Measurements from ENCODE around the gene ARMC2.
"Not testable (repeated sequence)": the region's sequence is repeated elsewhere in the genome, so short reads cannot be mapped to it uniquely, and the experiment has no call there.

Gene ARMC2

DNA sequence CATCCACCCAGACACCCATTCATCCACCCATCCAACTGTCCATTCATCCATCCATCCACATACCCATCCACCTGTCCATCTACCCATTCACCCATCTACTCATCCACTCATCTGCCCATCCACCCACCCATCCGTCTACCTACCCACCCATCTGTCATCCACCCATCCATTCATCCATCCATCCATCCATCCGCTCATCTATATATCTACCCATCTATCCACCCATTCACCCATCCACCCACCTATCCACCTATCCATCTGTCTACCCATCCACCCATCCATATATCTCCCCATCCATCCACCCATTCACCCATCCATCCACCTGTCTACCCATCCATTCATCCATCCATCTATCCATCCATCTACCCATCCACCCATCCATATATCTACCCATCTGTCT, 30.7 kb downstream of the ARMC2 start:
- Histone ChIP-seq H3K9ac (ENCODE audit: insufficient read length, low read depth) (no peak overlapping the region), H3K36me3 (ENCODE audit: insufficient read depth, insufficient read length, low read length) (no peaks in the 10 kb centered on the region), H3K4me1 (ENCODE audit: insufficient read depth, insufficient read length) (no peaks in the 10 kb centered on the region), H3K9me3 (ENCODE audit: insufficient read depth, low read length) (no peaks in the 10 kb centered on the region), H3K4me3 (ENCODE audit: insufficient read length, low read depth) (no peak overlapping the region), H3K27me3 (ENCODE audit: insufficient read depth, insufficient read length) (no peaks in the 10 kb centered on the region)
- TF ChIP-seq SUZ12 (IDR thresholded peaks at IDR 0.05; ENCODE audit: extremely low read depth, insufficient read depth, insufficient read length) (no peak), ZNF274 (IDR thresholded peaks at IDR 0.05; ENCODE audit: low read depth, low read length) (no peak), YY1 (IDR thresholded peaks at IDR 0.05; ENCODE audit: insufficient read depth, insufficient read length) (no peak)
- DNase-seq (ENCODE audit: low read depth, low spot score): no peak

DNA sequence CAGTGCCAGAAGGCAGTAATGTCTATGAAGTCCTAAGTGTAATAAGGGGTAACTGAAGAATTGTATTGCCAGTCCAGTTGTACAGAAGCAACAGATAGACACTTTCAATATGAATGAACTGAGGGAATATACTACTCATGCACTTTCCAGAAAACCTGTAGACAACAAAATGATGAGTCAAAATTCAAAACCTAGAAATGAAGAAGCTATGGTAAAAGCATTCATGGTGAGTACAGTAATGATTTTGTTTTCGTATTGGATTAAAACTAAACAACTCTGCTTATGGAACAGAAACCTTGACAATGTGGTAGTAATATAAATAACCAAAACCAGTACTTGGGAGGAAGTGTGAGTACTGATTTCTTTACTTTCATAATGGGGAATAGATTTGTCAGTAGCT, 35.0 kb downstream of the ARMC2 start:
- DNase-seq (ENCODE audit: low read depth, low spot score): no peak
- no peaks in the 10 kb centered on the region for H3K4me1 ChIP-seq (ENCODE audit: insufficient read depth, insufficient read length)
- no peaks in the 10 kb centered on the region for H3K36me3 ChIP-seq (ENCODE audit: insufficient read depth, insufficient read length, low read length)
- no peaks in the 10 kb centered on the region for H3K27me3 ChIP-seq (ENCODE audit: insufficient read depth, insufficient read length)
- TF ChIP-seq SUZ12 (IDR thresholded peaks at IDR 0.05; ENCODE audit: extremely low read depth, insufficient read depth, insufficient read length) (no peak), YY1 (IDR thresholded peaks at IDR 0.05; ENCODE audit: insufficient read depth, insufficient read length) (no peak), ZNF274 (IDR thresholded peaks at IDR 0.05; ENCODE audit: low read depth, low read length) (no peak)
- no peak overlapping the region for H3K9ac ChIP-seq (ENCODE audit: insufficient read length, low read depth)
- H3K4me3 ChIP-seq (ENCODE audit: insufficient read length, low read depth): no peak overlapping the region
- H3K9me3 ChIP-seq (ENCODE audit: insufficient read depth, low read length): no peaks in the 10 kb centered on the region

DNA sequence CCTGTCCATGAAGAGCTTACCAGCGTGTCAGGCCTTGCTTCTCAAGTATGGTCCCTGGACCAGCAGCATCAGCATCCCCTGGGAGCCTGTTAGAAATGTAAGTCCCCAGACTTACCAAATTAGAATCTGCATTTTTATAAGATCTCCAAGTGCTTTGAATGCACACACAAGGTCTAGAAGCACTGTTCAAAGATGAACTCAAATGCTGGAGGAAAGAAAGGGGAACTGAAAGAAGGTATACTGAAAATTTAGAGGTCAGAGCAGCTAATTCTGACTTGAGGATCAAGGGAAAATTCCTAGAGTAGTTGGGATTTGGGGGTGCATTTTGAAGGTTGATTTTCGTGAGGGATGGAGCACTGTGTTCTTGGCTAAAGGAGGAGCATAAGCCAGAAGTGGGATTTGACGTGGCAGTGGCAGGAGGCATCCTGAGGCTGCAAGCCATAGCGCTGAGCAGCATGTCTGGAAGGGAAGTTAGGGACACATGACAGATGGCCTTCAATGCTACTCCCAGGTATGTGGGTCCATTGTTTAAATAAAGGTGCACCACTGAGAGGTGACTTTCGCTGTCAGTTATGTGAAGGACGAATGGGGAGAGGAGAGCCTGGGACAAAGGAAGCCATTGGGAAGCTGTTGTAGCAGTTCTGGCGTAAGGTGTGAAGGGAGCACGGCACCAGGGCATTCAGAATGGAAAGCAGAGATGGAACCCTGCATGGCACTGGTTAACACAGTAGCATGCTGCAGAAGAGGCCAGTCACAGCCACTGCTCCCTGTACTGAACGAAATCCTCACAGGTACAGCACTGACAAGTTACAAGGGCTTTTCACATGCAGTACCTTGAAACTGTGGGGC, 36.2 kb downstream of the ARMC2 start:
- H3K9me3 ChIP-seq (ENCODE audit: insufficient read depth, low read length): no peaks in the 10 kb centered on the region
- TF ChIP-seq ZNF274 (IDR thresholded peaks at IDR 0.05; ENCODE audit: low read depth, low read length): no peak
- no peak for TF ChIP-seq YY1 (IDR thresholded peaks at IDR 0.05; ENCODE audit: insufficient read depth, insufficient read length)
- TF ChIP-seq SUZ12 (IDR thresholded peaks at IDR 0.05; ENCODE audit: extremely low read depth, insufficient read depth, insufficient read length): no peak
- H3K9ac ChIP-seq (ENCODE audit: insufficient read length, low read depth): no peak overlapping the region
- H3K4me1 ChIP-seq (ENCODE audit: insufficient read depth, insufficient read length): no peaks in the 10 kb centered on the region
- no peaks in the 10 kb centered on the region for H3K27me3 ChIP-seq (ENCODE audit: insufficient read depth, insufficient read length)
- no peak overlapping the region for H3K4me3 ChIP-seq (ENCODE audit: insufficient read length, low read depth)
- no peaks in the 10 kb centered on the region for H3K36me3 ChIP-seq (ENCODE audit: insufficient read depth, insufficient read length, low read length)
- DNase-seq (ENCODE audit: low read depth, low spot score): no peak

DNA sequence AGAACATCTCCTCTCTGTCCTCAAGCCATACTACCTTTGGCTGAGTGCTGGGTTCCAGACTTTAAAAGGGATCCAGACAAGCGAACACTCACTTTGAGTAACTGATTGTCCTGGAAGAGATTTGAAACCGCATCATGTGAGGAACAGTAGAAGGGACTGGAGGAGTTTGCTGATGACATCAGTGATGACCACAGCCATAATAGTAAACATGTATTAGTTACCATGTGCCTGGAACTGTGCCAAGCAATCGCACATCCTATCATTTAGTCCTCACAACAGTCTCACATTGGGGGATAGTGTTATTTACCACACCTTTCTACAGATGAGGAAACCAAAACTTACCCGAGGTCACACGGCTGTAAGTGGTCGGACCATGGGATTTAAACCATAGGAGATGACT, 39.8 kb downstream of the ARMC2 start:
- TF ChIP-seq YY1 (IDR thresholded peaks at IDR 0.05; ENCODE audit: insufficient read depth, insufficient read length): no peak
- TF ChIP-seq SUZ12 (IDR thresholded peaks at IDR 0.05; ENCODE audit: extremely low read depth, insufficient read depth, insufficient read length): no peak
- no peak for TF ChIP-seq ZNF274 (IDR thresholded peaks at IDR 0.05; ENCODE audit: low read depth, low read length)
- H3K4me3 ChIP-seq (ENCODE audit: insufficient read length, low read depth): no peak overlapping the region
- no peak for DNase-seq (ENCODE audit: low read depth, low spot score)
- H3K27me3 ChIP-seq (ENCODE audit: insufficient read depth, insufficient read length): no peaks in the 10 kb centered on the region
- no peaks in the 10 kb centered on the region for H3K9me3 ChIP-seq (ENCODE audit: insufficient read depth, low read length)
- H3K36me3 ChIP-seq (ENCODE audit: insufficient read depth, insufficient read length, low read length): no peaks in the 10 kb centered on the region
- no peaks in the 10 kb centered on the region for H3K4me1 ChIP-seq (ENCODE audit: insufficient read depth, insufficient read length)
- H3K9ac ChIP-seq (ENCODE audit: insufficient read length, low read depth): no peak overlapping the region

DNA sequence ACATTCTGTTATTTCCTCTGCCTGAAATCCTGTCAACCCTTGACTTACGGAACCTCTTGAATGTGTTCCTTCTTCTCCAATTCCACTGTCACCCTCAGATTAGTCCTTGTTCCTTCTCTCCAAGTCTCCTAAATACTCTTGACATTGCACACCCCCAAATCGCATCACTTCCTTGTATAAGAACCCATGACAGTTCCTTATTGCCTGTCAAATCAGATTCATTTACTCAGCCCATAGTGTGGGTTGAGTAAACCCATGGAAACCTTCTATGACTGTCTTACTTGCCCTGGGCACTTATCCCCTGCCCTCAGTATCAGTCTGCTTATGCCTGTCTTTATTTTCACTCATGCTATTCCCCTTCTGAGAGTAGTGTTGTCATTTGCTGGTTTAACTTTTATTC, 40.5 kb downstream of the ARMC2 start:
- no peak overlapping the region for H3K9ac ChIP-seq (ENCODE audit: insufficient read length, low read depth)
- no peaks in the 10 kb centered on the region for H3K4me1 ChIP-seq (ENCODE audit: insufficient read depth, insufficient read length)
- no peak for DNase-seq (ENCODE audit: low read depth, low spot score)
- no peaks in the 10 kb centered on the region for H3K36me3 ChIP-seq (ENCODE audit: insufficient read depth, insufficient read length, low read length)
- no peaks in the 10 kb centered on the region for H3K27me3 ChIP-seq (ENCODE audit: insufficient read depth, insufficient read length)
- H3K4me3 ChIP-seq (ENCODE audit: insufficient read length, low read depth): no peak overlapping the region
- no peak for TF ChIP-seq YY1 (IDR thresholded peaks at IDR 0.05; ENCODE audit: insufficient read depth, insufficient read length)
- TF ChIP-seq ZNF274 (IDR thresholded peaks at IDR 0.05; ENCODE audit: low read depth, low read length): no peak
- no peak for TF ChIP-seq SUZ12 (IDR thresholded peaks at IDR 0.05; ENCODE audit: extremely low read depth, insufficient read depth, insufficient read length)
- H3K9me3 ChIP-seq (ENCODE audit: insufficient read depth, low read length): no peaks in the 10 kb centered on the region

DNA sequence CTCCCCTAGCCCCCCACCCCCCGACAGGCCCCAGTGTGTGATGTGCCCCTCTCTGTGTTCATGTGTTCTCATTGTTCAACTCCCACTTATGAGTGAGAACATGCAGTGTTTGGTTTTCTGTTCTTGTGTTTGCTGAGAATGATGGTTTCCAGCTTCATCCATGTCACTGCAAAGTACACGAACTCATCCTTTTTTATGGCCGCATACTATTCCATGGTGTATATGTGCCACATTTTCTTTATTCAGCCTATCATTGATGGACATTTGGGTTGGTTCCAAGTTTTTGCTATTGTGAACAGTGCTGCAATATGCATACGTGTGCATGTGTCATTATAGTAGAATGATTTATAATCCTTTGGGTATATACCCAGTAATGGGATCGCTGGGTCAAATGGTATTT, 42.7 kb downstream of the ARMC2 start:
- not testable (repeated sequence) for H3K9ac ChIP-seq (ENCODE audit: insufficient read length, low read depth); H3K4me1 ChIP-seq (ENCODE audit: insufficient read depth, insufficient read length); H3K4me3 ChIP-seq (ENCODE audit: insufficient read length, low read depth); H3K36me3 ChIP-seq (ENCODE audit: insufficient read depth, insufficient read length, low read length); H3K9me3 ChIP-seq (ENCODE audit: insufficient read depth, low read length); DNase-seq (ENCODE audit: low read depth, low spot score); H3K27me3 ChIP-seq (ENCODE audit: insufficient read depth, insufficient read length)

DNA sequence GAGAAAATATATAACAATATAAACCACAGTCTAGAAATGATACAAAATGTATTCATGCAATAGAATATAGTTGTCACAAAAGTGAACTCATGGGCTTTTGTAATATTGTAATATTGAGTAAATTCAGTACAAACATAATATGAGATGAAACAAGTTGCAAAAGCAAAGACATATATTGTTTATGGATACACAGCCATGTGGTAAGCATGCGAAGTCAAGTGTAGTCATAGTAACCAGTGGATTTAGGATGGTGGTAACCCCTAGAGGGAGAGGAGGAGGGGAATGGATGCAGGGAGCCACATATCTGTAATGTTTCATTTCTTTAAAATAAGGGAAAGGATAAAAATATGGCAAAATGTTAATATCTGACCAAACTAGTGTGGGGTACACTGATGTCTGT, 47.3 kb downstream of the ARMC2 start:
- Histone ChIP-seq H3K4me3 (ENCODE audit: insufficient read length, low read depth) (no peak overlapping the region), H3K9ac (ENCODE audit: insufficient read length, low read depth) (no peak overlapping the region), H3K36me3 (ENCODE audit: insufficient read depth, insufficient read length, low read length) (no peaks in the 10 kb centered on the region), H3K4me1 (ENCODE audit: insufficient read depth, insufficient read length) (no peaks in the 10 kb centered on the region), H3K9me3 (ENCODE audit: insufficient read depth, low read length) (no peaks in the 10 kb centered on the region), H3K27me3 (ENCODE audit: insufficient read depth, insufficient read length) (no peaks in the 10 kb centered on the region)
- DNase-seq (ENCODE audit: low read depth, low spot score): no peak
- no peak for TF ChIP-seq SUZ12 (IDR thresholded peaks at IDR 0.05; ENCODE audit: extremely low read depth, insufficient read depth, insufficient read length)
- no peak for TF ChIP-seq ZNF274 (IDR thresholded peaks at IDR 0.05; ENCODE audit: low read depth, low read length)
- TF ChIP-seq YY1 (IDR thresholded peaks at IDR 0.05; ENCODE audit: insufficient read depth, insufficient read length): no peak

All from NT2/D1 (cell line).